A673 (cell line): ENCODE measurements around the gene NPFF. TPM values are rescaled to one million over a fixed set of nuclear protein-coding genes. Genes with fewer than 3 reads are reported as not detected.

ENCODE experiments used
- BruUV-seq: library from RNA; stranded (reverse); fragments of 400-500 nt; replicated peaks from 2 replicates; lab custom pipeline; 2021; lab: Mats Ljungman, UMichigan
- CTCF ChIA-PET: fragments of 300-600 bp; sonication (Branson Sonifier 250); formaldehyde crosslinking; loops from one replicate; lab custom pipeline; 2022; ENCODE audit warnings: antibody characterized with exemption; lab: Charles Lee
- POLR2A ChIA-PET: fragments of 300-600 bp; sonication (Branson Sonifier 250); formaldehyde crosslinking; loops from one replicate; lab custom pipeline; 2022; ENCODE audit warnings: antibody characterized with exemption; ENCODE audit not compliant: low non-redundant PET; lab: Charles Lee
- DNase-seq: peaks from one replicate; pipeline ENCODE4 v3.0.0-alpha.2; 2015; ENCODE audit warnings: low spot score
- H3K27ac ChIP-seq: fragments of 200-600 bp; sonication (generic); 2 replicates; pipeline ENCODE4 v1.5.1; 2016; ENCODE audit warnings: mixed run types, low read depth, mild to moderate bottlenecking, mixed read lengths, antibody characterized with exemption, low read length; ENCODE audit not compliant: poor library complexity, severe bottlenecking
- H3K27me3 ChIP-seq: fragments of 200-600 bp; sonication (generic); replicated peaks from 2 replicates; pipeline ENCODE4 v1.6.1; 2017; ENCODE audit warnings: mixed run types, low read depth, mild to moderate bottlenecking, mixed read lengths, antibody characterized with exemption, low read length; ENCODE audit not compliant: insufficient read depth, poor library complexity
- H3K36me3 ChIP-seq: fragments of 200-600 bp; sonication (generic); 2 replicates; pipeline ENCODE4 v1.6.1; 2016; ENCODE audit warnings: mixed run types, mild to moderate bottlenecking, mixed read lengths, antibody characterized with exemption, low read length; ENCODE audit not compliant: insufficient read depth, poor library complexity, severe bottlenecking
- H3K4me1 ChIP-seq: fragments of 200-600 bp; sonication (generic); 2 replicates; pipeline ENCODE4 v1.6.1; 2017; ENCODE audit warnings: mixed run types, mild to moderate bottlenecking, mixed read lengths, antibody characterized with exemption, low read length; ENCODE audit not compliant: insufficient read depth, poor library complexity, severe bottlenecking
- H3K4me3 ChIP-seq: fragments of 200-600 bp; sonication (generic); 2 replicates; pipeline ENCODE4 v1.5.1; 2016; ENCODE audit warnings: low read depth, mixed run types, mild to moderate bottlenecking, mixed read lengths, low read length; ENCODE audit not compliant: poor library complexity, severe bottlenecking
- H3K9me3 ChIP-seq: fragments of 200-600 bp; sonication (generic); 2 replicates; pipeline ENCODE4 v1.6.1; 2016; ENCODE audit warnings: mixed run types, low read depth, mild to moderate bottlenecking, mixed read lengths, antibody characterized with exemption, low read length; ENCODE audit not compliant: poor library complexity, severe bottlenecking
- CTCF ChIP-seq: fragments of 300-800, 200-600 bp; sonication (generic); conservative IDR thresholded peaks from 2 replicates; pipeline ENCODE4 v1.5.1; 2017; ENCODE audit warnings: low read depth, mild to moderate bottlenecking, antibody characterized with exemption, low read length, moderate library complexity, mixed read lengths
- EZH2 ChIP-seq: fragments of 200-600 bp; sonication (generic); IDR thresholded peaks from 2 replicates; pipeline ENCODE4 v1.6.1; 2017; ENCODE audit warnings: borderline replicate concordance, low read depth, mild to moderate bottlenecking, mixed read lengths, antibody characterized with exemption, low read length; ENCODE audit not compliant: poor library complexity, severe bottlenecking
- intact Hi-C: fragments of 100-400 bp; cut with micrococcal nuclease; formaldehyde crosslinking; loops from one replicate; pipeline ENCODE4 v1.10.0; 2022; ENCODE audit not compliant: unreplicated experiment
- total RNA-seq: library from RNA; stranded (reverse); gene quantifications from 2 replicates; pipeline ENCODE4 v1.2.3, GENCODE V29; 2021

Gene NPFF
- total RNA-seq, 1 experiment from 2014 or later, result not detected

DNA sequence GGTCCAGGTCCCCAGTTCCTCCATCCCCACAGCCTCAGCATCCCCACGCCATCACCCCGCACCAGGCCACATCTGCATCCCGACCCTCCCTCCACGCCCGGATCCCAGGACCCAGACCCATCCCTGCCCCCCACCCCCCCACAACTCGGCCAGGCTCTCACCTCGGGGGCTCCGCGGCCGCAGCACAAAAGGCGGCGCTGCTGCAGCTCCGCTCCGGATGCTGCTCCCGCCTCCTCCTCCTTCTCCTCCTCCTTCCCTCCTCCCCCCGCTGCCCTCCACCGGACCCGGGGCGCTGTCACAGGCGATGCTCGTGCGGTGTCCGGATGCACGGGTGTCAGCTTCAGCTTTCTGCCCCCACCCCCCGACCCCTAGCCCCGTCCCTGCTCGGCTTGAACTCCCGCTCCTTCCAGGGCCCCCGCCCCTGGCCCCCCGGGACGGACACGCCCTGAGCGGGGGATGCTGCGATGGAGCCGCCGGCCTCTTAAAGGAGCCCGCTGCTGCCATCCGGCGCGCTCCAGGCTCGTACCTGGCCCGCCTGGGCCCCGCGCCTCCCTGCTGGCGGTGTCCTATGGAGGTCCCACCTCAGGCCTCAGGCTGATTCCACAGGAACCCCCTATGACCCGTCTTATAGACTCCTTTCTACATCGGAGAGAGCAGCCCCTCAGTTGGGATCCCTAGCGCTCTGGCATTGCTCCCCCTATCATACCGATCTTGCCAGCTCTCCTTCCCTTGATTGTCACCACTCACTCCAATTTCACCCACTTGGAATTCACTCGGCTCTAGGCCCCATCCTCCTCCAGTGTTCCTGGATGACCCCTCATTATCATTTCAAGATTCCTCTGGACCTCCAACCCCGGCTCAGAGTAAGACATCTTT is 7.8 kb downstream of the NPFF start, which contains the start of gene MAP3K12:
MAP3K12 (minus strand) TSS at position 193 of the 876 bp plus-strand sequence. CDS start 12,067 bp downstream, outside the sequence.
- Histone ChIP-seq H3K4me3 (peak within 1 kb of the TSS; percentile 54), H3K27ac (peak within 1 kb of the TSS; percentile 98), H3K4me1 (peaks cover 37% of the 10 kb centered on the region), H3K36me3 (peaks cover 11% of the 10 kb centered on the region), H3K9me3 (no peaks in the 10 kb centered on the region), H3K27me3 (no peaks in the 10 kb centered on the region)
- POLR2A ChIA-PET, result no interaction called here
- no TSS peak for BruUV-seq
- TF ChIP-seq EZH2 (no peak), CTCF (no peak)
- DNase-seq, result peak; percentile 66
- intact Hi-C loops, result loop anchor here (2.0 to 10.0 kb wide), 2 partner anchors 175 to 775 kb away; no protein-coding TSS in a partner anchor
- CTCF ChIA-PET, result no interaction called here

DNA sequence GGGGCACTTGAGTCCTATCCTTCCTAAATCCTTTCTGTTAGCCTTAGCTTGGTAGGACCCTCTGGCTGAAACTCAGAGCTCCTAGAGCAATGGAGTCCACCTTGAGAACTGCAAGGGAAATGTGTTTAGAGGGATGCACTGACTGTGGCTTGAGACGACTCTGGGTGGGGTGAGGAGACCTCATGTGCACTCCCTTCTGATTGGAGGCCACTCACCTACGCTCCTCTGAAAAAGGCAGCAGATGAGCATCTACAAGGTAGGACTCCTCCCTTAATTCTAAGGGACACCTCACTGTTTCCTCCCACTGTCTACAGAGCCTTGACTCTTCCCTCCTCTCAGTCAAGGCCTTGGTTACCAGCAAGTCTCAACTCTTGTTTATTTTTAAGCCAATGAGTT is 9.1 kb downstream of the NPFF start:
- Histone ChIP-seq H3K4me3 (peak overlapping the region; percentile 54), H3K27me3 (no peaks in the 10 kb centered on the region), H3K36me3 (no peaks in the 10 kb centered on the region), H3K27ac (no peak overlapping the region), H3K4me1 (peaks cover 37% of the 10 kb centered on the region), H3K9me3 (no peaks in the 10 kb centered on the region)
- no peak for TF ChIP-seq CTCF
- TF ChIP-seq EZH2, result no peak
- DNase-seq, result no peak
- ChIA-PET CTCF (interaction anchor here (0.6 kb wide), 1 partner anchor 445 kb away, joined by 3 read pairs; no protein-coding TSS in a partner anchor), POLR2A (no interaction called here)
- no TSS peak for BruUV-seq
- intact Hi-C loops, result no loop called here

- no peak for DNase-seq
- ChIA-PET CTCF (no interaction called here), POLR2A (interaction anchor here (0.7 kb wide), 1 partner anchor 128 kb away, joined by 3 read pairs; the partner anchor contains the start of gene ATF7)
- no peak for TF ChIP-seq CTCF
- TF ChIP-seq EZH2, result no peak
- Histone ChIP-seq H3K4me1 (peaks cover 33% of the 10 kb centered on the region), H3K9me3 (no peaks in the 10 kb centered on the region), H3K27me3 (no peaks in the 10 kb centered on the region), H3K36me3 (no peaks in the 10 kb centered on the region), H3K27ac (no peak overlapping the region), H3K4me3 (no peak overlapping the region)
- BruUV-seq, result no TSS peak
- intact Hi-C loops, result no loop called here
Measured at GRCh38 chr12:53497461-53497860, 9.8 kb downstream of the NPFF start.
